OCI-LY7 (cell line): ENCODE data around the gene SRGAP2C. TPM values are rescaled to one million over a fixed set of nuclear protein-coding genes. Genes with fewer than 3 reads are reported as not detected.
"Not testable (repeated sequence)": the region's sequence is repeated elsewhere in the genome, so short reads cannot be mapped to it uniquely, and the experiment has no call there.

Experiments
- BruUV-seq: library from RNA; stranded (reverse); fragments of 400-500 nt; replicated peaks from 2 replicates; lab custom pipeline; 2021; lab: Mats Ljungman, UMichigan
- CTCF ChIA-PET: fragments of 300-600 bp; sonication (Branson Sonifier 250); formaldehyde crosslinking; loops from one replicate; lab custom pipeline; 2022; ENCODE audit warnings: antibody characterized with exemption; ENCODE audit not compliant: unreplicated experiment; lab: Charles Lee
- POLR2A ChIA-PET: fragments of 300-600 bp; sonication (Branson Sonifier 250); formaldehyde crosslinking; loops from one replicate; lab custom pipeline; 2022; ENCODE audit warnings: antibody characterized with exemption; lab: Charles Lee
- DNase-seq: peaks from one replicate; pipeline ENCODE4 v3.0.0-alpha.2; 2015; ENCODE audit warnings: low spot score
- H2AFZ ChIP-seq: fragments of 200-600 bp; sonication (generic), shearing (Covaris generic); 2 replicates; pipeline ENCODE4 v1.6.1; 2014; ENCODE audit warnings: mild to moderate bottlenecking, antibody characterized with exemption, low read length, moderate library complexity
- H3K27ac ChIP-seq: fragments of 200-600 bp; sonication (generic); 2 replicates; pipeline ENCODE4 v1.5.1; 2014; ENCODE audit warnings: mixed run types, low read depth, mild to moderate bottlenecking, moderate library complexity, low read length, inconsistent platforms; ENCODE audit not compliant: poor library complexity, severe bottlenecking
- H3K36me3 ChIP-seq: fragments of 200-600 bp; sonication (generic); 2 replicates; pipeline ENCODE4 v1.6.1; 2014; ENCODE audit warnings: mild to moderate bottlenecking, antibody characterized with exemption, low read length, moderate library complexity, mixed read lengths; ENCODE audit not compliant: insufficient read depth
- H3K4me1 ChIP-seq: fragments of 200-600 bp; sonication (generic); 2 replicates; pipeline ENCODE4 v1.5.1; 2014; ENCODE audit warnings: mild to moderate bottlenecking, low read length; ENCODE audit not compliant: insufficient read depth, poor library complexity, severe bottlenecking
- H3K4me2 ChIP-seq: fragments of 200-600 bp; sonication (generic); 2 replicates; pipeline ENCODE4 v1.6.1; 2014; ENCODE audit warnings: mild to moderate bottlenecking, low read length
- H3K4me3 ChIP-seq: fragments of 200-600 bp; sonication (generic); 2 replicates; pipeline ENCODE4 v1.5.1; 2014; ENCODE audit warnings: mild to moderate bottlenecking, low read depth, low read length; ENCODE audit not compliant: poor library complexity, severe bottlenecking
- H3K79me2 ChIP-seq: fragments of 200-600 bp; sonication (generic); 2 replicates; pipeline ENCODE4 v1.6.1; 2016; ENCODE audit warnings: low read depth, mild to moderate bottlenecking, low read length, moderate library complexity, mixed read lengths; ENCODE audit not compliant: insufficient read depth
- H3K9me2 ChIP-seq: fragments of 200-600 bp; sonication (generic); 2 replicates; pipeline ENCODE4 v1.6.1; 2016; ENCODE audit warnings: mild to moderate bottlenecking, low read length, mixed read lengths; ENCODE audit not compliant: insufficient read depth
- H3K9me3 ChIP-seq: fragments of 200-600 bp; sonication (generic); 2 replicates; pipeline ENCODE4 v1.6.1; 2014; ENCODE audit warnings: mild to moderate bottlenecking, mixed run types, low read length, mixed read lengths
- H4K20me1 ChIP-seq: fragments of 200-600 bp; sonication (generic); 2 replicates; pipeline ENCODE4 v1.6.1; 2014; ENCODE audit warnings: mild to moderate bottlenecking, antibody characterized with exemption, low read length, moderate library complexity, mixed read lengths; ENCODE audit not compliant: insufficient read depth
- intact Hi-C: fragments of 100-400 bp; cut with micrococcal nuclease; formaldehyde crosslinking; loops from one replicate; pipeline ENCODE4 v1.10.0; 2022; ENCODE audit not compliant: unreplicated experiment
- total RNA-seq, 2 experiments: library from RNA; depleted of rRNA in 1 of 2; stranded (reverse); fragments of >200 nt in 1 of 2; shearing (Covaris generic) in 1 of 2; gene quantifications; 2 replicates each; pipeline ENCODE4 v1.2.3, GENCODE V29; 2014 to 2022

SRGAP2C gene
- total RNA-seq, 2 experiments from 2014 or later = 6.8 to 30.7 TPM

- POLR2A ChIA-PET, BruUV-seq: not testable (repeated sequence)
These were observed 131.3 kb downstream of the SRGAP2C start for GRCh38 chr1:121316081-121316480.

GRCh38 chr1:121317491-121318468 is 133.0 kb downstream of the SRGAP2C start:
- H3K36me3 ChIP-seq, H4K20me1 ChIP-seq, H3K9me3 ChIP-seq, DNase-seq, CTCF ChIA-PET, H3K27ac ChIP-seq, H3K4me1 ChIP-seq, H3K4me3 ChIP-seq, H3K9me2 ChIP-seq, H2AFZ ChIP-seq, H3K79me2 ChIP-seq, intact Hi-C loops, POLR2A ChIA-PET, BruUV-seq, H3K4me2 ChIP-seq: not testable (repeated sequence)

More at GRCh38 chr1:121316081-121316480, 131.3 kb downstream of the SRGAP2C start:
- H3K79me2 ChIP-seq, H3K4me2 ChIP-seq, H3K9me3 ChIP-seq, H2AFZ ChIP-seq, H3K4me1 ChIP-seq, CTCF ChIA-PET, H4K20me1 ChIP-seq, DNase-seq, H3K9me2 ChIP-seq, H3K27ac ChIP-seq, H3K4me3 ChIP-seq, intact Hi-C loops, H3K36me3 ChIP-seq: not testable (repeated sequence)

- H2AFZ ChIP-seq, H4K20me1 ChIP-seq, H3K36me3 ChIP-seq, H3K4me1 ChIP-seq, H3K9me3 ChIP-seq, POLR2A ChIA-PET, DNase-seq, BruUV-seq, intact Hi-C loops, H3K4me2 ChIP-seq, H3K27ac ChIP-seq, H3K9me2 ChIP-seq, CTCF ChIA-PET, H3K79me2 ChIP-seq, H3K4me3 ChIP-seq: not testable (repeated sequence)
These were observed 133.9 kb downstream of the SRGAP2C start for GRCh38 chr1:121318687-121319086.

- POLR2A ChIA-PET, H3K4me1 ChIP-seq, H3K4me3 ChIP-seq, CTCF ChIA-PET, intact Hi-C loops, H2AFZ ChIP-seq, H4K20me1 ChIP-seq, H3K27ac ChIP-seq, H3K79me2 ChIP-seq, H3K36me3 ChIP-seq, H3K9me3 ChIP-seq, BruUV-seq, H3K9me2 ChIP-seq, H3K4me2 ChIP-seq, DNase-seq: not testable (repeated sequence)
These were observed 136.9 kb downstream of the SRGAP2C start for GRCh38 chr1:121321660-121322059.

- BruUV-seq, H3K27ac ChIP-seq, H3K79me2 ChIP-seq, H3K9me2 ChIP-seq, H3K4me1 ChIP-seq, DNase-seq, intact Hi-C loops, H3K4me3 ChIP-seq, CTCF ChIA-PET, POLR2A ChIA-PET, H3K4me2 ChIP-seq, H4K20me1 ChIP-seq, H2AFZ ChIP-seq, H3K9me3 ChIP-seq, H3K36me3 ChIP-seq: not testable (repeated sequence)
These were observed 140.0 kb downstream of the SRGAP2C start for GRCh38 chr1:121324726-121325125.

GRCh38 chr1:121332141-121332540 is 147.4 kb downstream of the SRGAP2C start:
- H3K27ac ChIP-seq, H3K9me2 ChIP-seq, intact Hi-C loops, H3K36me3 ChIP-seq, POLR2A ChIA-PET, H3K4me2 ChIP-seq, H3K79me2 ChIP-seq, H3K9me3 ChIP-seq, H3K4me1 ChIP-seq, H2AFZ ChIP-seq, H3K4me3 ChIP-seq, DNase-seq, BruUV-seq, H4K20me1 ChIP-seq, CTCF ChIA-PET: not testable (repeated sequence)
